Neural cell (in vitro differentiated cells): Measurements from ENCODE around the gene LBH. TPM values are rescaled to one million over a fixed set of nuclear protein-coding genes. Genes with fewer than 3 reads are reported as not detected.

Experiments
- H2AFZ ChIP-seq: fragments of 200-600, 300-800 bp; sonication (generic), shearing (Covaris generic); 2 replicates; pipeline ENCODE4 v1.6.0; 2014; ENCODE audit warnings: low read depth, mild to moderate bottlenecking, antibody characterized with exemption, low read length, moderate library complexity
- H3F3A ChIP-seq: fragments of 200-600 bp; shearing (Covaris generic); 2 replicates; pipeline ENCODE4 v1.6.1; 2016; ENCODE audit warnings: mild to moderate bottlenecking, moderate library complexity, mixed read lengths, antibody characterized with exemption, low read length; ENCODE audit not compliant: insufficient read depth, poor library complexity, severe bottlenecking
- H3K27ac ChIP-seq: fragments of 200-600, 300-800 bp; sonication (generic), shearing (Covaris generic); 2 replicates; pipeline ENCODE4 v1.5.1; 2014; ENCODE audit warnings: mild to moderate bottlenecking, low read length, moderate library complexity
- H3K27me3 ChIP-seq: fragments of 300-800, 200-600 bp; sonication (generic), shearing (Covaris generic); 2 replicates; pipeline ENCODE4 v1.6.0; 2014; ENCODE audit warnings: mild to moderate bottlenecking, low read depth, low read length, moderate library complexity; ENCODE audit not compliant: insufficient read depth
- H3K36me3 ChIP-seq: fragments of 300-800, 200-600 bp; sonication (generic), shearing (Covaris generic); 2 replicates; pipeline ENCODE4 v1.5.1; 2014; ENCODE audit warnings: mild to moderate bottlenecking, antibody characterized with exemption, low read length, moderate library complexity; ENCODE audit not compliant: insufficient read depth
- H3K4me2 ChIP-seq: fragments of 300-800, 200-600 bp; sonication (generic), shearing (Covaris generic); 2 replicates; pipeline ENCODE4 v1.6.0; 2014; ENCODE audit warnings: mild to moderate bottlenecking, low read length
- H3K4me3 ChIP-seq: fragments of 300-800, 200-600 bp; sonication (generic), shearing (Covaris generic); 2 replicates; pipeline ENCODE4 v1.5.1; 2014; ENCODE audit warnings: mild to moderate bottlenecking, low read length, moderate library complexity
- H3K79me2 ChIP-seq: fragments of 200-600 bp; shearing (Covaris generic); replicated peaks from 2 replicates; pipeline ENCODE4 v1.6.0; 2014; ENCODE audit warnings: mild to moderate bottlenecking, low read length, moderate library complexity; ENCODE audit not compliant: insufficient read depth
- H3K9ac ChIP-seq: fragments of 300-800, 200-600 bp; sonication (generic), shearing (Covaris generic); 2 replicates; pipeline ENCODE4 v1.6.1; 2016; ENCODE audit warnings: mild to moderate bottlenecking, low read length, mixed read lengths
- H3K9me2 ChIP-seq: fragments of 200-600 bp; shearing (Covaris generic); 2 replicates; pipeline ENCODE4 v1.6.1; 2016; ENCODE audit warnings: mild to moderate bottlenecking, low read length, mixed read lengths; ENCODE audit not compliant: insufficient read depth
- H3K9me3 ChIP-seq: fragments of 200-600, 300-800 bp; sonication (generic), shearing (Covaris generic); 2 replicates; pipeline ENCODE4 v1.6.1; 2016; ENCODE audit warnings: mild to moderate bottlenecking, mixed run types, low read length, moderate library complexity, mixed read lengths
- H4K20me1 ChIP-seq: fragments of 200-600 bp; shearing (Covaris generic); 2 replicates; pipeline ENCODE4 v1.6.1; 2016; ENCODE audit warnings: mild to moderate bottlenecking, mixed run types; ENCODE audit not compliant: insufficient read depth
- EP300 ChIP-seq: fragments of 450-650 bp; conservative IDR thresholded peaks from 2 replicates; pipeline ENCODE4 v1.6.1; 2014; ENCODE audit warnings: antibody characterized with exemption, mild to moderate bottlenecking, moderate library complexity; ENCODE audit not compliant: poor library complexity, severe bottlenecking
- EZH2 ChIP-seq: fragments of 200-600, 300-800 bp; shearing (Covaris generic), sonication (generic); IDR thresholded peaks from 2 replicates; pipeline ENCODE4 v1.6.1; 2014; ENCODE audit warnings: antibody characterized with exemption, low read length, borderline replicate concordance, mild to moderate bottlenecking; ENCODE audit not compliant: insufficient read depth, poor library complexity, severe bottlenecking
- MXI1 ChIP-seq: fragments of 450-650 bp; conservative IDR thresholded peaks from 2 replicates; pipeline ENCODE4 v1.6.1; 2014; ENCODE audit warnings: antibody characterized with exemption, mild to moderate bottlenecking; ENCODE audit not compliant: poor library complexity, severe bottlenecking
- POLR2AphosphoS5 ChIP-seq: IDR thresholded peaks from 2 replicates; pipeline ENCODE4 v1.6.1; 2012
- RAD21 ChIP-seq: fragments of 450-650 bp; conservative IDR thresholded peaks from 2 replicates; pipeline ENCODE4 v1.6.1; 2014; ENCODE audit warnings: antibody characterized with exemption, mild to moderate bottlenecking, moderate library complexity
- SMC3 ChIP-seq: fragments of 450-650 bp; conservative IDR thresholded peaks from 2 replicates; pipeline ENCODE4 v1.6.1; 2014; ENCODE audit warnings: antibody characterized with exemption, mild to moderate bottlenecking, moderate library complexity; ENCODE audit not compliant: poor library complexity
- TAF1 ChIP-seq: IDR thresholded peaks from 2 replicates; pipeline ENCODE4 v1.6.1; 2012; ENCODE audit warnings: low read depth
- polyA plus RNA-seq: library from polyadenylated mRNA; depleted of rRNA; stranded (reverse); fragments of >200 nt; gene quantifications from 2 replicates; pipeline ENCODE4 v1.2.3, GENCODE V29; 2014
- TF ChIP-seq, protein P1 (sequence below): IDR thresholded peaks from 2 replicates; pipeline ENCODE4 v1.6.1; 2012; ENCODE audit warnings: borderline replicate concordance
- TF ChIP-seq, protein P2 (sequence below): fragments of 450-650 bp; IDR thresholded peaks from 2 replicates; pipeline ENCODE4 v1.5.1; 2014; ENCODE audit warnings: antibody characterized with exemption, mild to moderate bottlenecking, moderate library complexity; ENCODE audit not compliant: poor library complexity, severe bottlenecking

Gene LBH
- polyA plus RNA-seq, 1 donor from 2014 or later: 345 TPM

DNA sequence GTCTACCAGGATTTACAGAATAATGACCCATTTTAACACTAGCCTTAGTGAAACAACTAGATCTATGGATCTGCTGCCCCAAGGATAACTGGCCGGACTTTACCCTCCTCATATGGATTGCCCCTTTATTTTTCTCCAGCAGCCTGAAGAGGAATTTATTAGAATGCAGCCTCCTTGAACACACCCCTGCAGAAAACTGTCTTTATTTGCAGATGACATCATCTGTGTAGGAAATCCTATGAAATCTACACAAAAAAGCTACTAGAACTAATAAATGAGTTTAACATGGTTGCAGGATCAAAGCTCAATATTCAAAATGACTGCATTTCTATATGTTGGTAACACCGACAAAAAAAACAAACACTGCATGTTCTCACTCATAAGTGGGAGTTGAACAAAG, 29.6 kb downstream of the LBH start:
- TF ChIP-seq TAF1 (no peak), SMC3 (no peak), EP300 (no peak), RAD21 (no peak), MXI1 (no peak), POLR2AphosphoS5 (no peak), EZH2 (no peak)
- TF ChIP-seq, protein P1, sequence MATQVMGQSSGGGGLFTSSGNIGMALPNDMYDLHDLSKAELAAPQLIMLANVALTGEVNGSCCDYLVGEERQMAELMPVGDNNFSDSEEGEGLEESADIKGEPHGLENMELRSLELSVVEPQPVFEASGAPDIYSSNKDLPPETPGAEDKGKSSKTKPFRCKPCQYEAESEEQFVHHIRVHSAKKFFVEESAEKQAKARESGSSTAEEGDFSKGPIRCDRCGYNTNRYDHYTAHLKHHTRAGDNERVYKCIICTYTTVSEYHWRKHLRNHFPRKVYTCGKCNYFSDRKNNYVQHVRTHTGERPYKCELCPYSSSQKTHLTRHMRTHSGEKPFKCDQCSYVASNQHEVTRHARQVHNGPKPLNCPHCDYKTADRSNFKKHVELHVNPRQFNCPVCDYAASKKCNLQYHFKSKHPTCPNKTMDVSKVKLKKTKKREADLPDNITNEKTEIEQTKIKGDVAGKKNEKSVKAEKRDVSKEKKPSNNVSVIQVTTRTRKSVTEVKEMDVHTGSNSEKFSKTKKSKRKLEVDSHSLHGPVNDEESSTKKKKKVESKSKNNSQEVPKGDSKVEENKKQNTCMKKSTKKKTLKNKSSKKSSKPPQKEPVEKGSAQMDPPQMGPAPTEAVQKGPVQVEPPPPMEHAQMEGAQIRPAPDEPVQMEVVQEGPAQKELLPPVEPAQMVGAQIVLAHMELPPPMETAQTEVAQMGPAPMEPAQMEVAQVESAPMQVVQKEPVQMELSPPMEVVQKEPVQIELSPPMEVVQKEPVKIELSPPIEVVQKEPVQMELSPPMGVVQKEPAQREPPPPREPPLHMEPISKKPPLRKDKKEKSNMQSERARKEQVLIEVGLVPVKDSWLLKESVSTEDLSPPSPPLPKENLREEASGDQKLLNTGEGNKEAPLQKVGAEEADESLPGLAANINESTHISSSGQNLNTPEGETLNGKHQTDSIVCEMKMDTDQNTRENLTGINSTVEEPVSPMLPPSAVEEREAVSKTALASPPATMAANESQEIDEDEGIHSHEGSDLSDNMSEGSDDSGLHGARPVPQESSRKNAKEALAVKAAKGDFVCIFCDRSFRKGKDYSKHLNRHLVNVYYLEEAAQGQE: no peak
- TF ChIP-seq, protein P2, sequence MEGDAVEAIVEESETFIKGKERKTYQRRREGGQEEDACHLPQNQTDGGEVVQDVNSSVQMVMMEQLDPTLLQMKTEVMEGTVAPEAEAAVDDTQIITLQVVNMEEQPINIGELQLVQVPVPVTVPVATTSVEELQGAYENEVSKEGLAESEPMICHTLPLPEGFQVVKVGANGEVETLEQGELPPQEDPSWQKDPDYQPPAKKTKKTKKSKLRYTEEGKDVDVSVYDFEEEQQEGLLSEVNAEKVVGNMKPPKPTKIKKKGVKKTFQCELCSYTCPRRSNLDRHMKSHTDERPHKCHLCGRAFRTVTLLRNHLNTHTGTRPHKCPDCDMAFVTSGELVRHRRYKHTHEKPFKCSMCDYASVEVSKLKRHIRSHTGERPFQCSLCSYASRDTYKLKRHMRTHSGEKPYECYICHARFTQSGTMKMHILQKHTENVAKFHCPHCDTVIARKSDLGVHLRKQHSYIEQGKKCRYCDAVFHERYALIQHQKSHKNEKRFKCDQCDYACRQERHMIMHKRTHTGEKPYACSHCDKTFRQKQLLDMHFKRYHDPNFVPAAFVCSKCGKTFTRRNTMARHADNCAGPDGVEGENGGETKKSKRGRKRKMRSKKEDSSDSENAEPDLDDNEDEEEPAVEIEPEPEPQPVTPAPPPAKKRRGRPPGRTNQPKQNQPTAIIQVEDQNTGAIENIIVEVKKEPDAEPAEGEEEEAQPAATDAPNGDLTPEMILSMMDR: no peak
- Histone ChIP-seq H3K4me2 (no peak overlapping the region), H3K4me3 (no peak overlapping the region), H3K36me3 (no peaks in the 10 kb centered on the region), H3K27ac (no peak overlapping the region), H3F3A (no peaks in the 10 kb centered on the region), H3K79me2 (no peaks in the 10 kb centered on the region), H4K20me1 (no peaks in the 10 kb centered on the region), H3K27me3 (no peaks in the 10 kb centered on the region), H3K9ac (no peak overlapping the region), H2AFZ (no peak overlapping the region), H3K9me3 (peaks cover 6% of the 10 kb centered on the region), H3K9me2 (no peaks in the 10 kb centered on the region)

DNA sequence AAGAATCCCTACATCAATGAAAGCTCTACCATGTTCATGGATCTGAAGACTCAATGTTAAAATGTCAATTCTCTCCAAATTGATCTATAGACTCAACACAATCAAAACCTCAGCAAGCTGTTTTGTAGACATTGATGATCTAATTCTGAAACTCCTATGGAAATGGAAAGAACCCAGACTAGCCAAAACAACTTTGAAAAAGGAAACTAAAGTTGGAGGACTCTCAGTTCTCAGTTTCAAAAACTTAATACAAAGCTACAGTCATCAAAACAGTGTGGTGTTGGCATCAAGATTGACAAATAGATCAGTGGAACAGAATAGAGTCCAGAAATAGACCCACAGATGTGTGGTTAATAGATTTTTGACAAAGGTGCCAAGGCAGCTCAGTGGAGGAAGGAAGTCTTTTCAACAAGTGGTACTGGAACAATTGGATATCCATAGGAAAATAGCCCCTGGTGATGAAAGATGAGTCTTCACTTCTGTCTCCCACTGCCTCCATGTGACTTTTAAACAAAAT, 30.4 kb downstream of the LBH start:
- H3K27me3 ChIP-seq: no peaks in the 10 kb centered on the region
- H3K27ac ChIP-seq: no peak overlapping the region
- no peaks in the 10 kb centered on the region for H3F3A ChIP-seq
- H2AFZ ChIP-seq: no peak overlapping the region
- H3K9me2 ChIP-seq: no peaks in the 10 kb centered on the region
- peaks cover 6% of the 10 kb centered on the region for H3K9me3 ChIP-seq
- TF ChIP-seq, protein P2: no peak
- TF ChIP-seq EZH2 (no peak), MXI1 (no peak), RAD21 (no peak), EP300 (no peak), POLR2AphosphoS5 (no peak), SMC3 (no peak), TAF1 (no peak)
- TF ChIP-seq, protein P1: no peak
- no peaks in the 10 kb centered on the region for H4K20me1 ChIP-seq
- no peaks in the 10 kb centered on the region for H3K79me2 ChIP-seq
- no peak overlapping the region for H3K4me3 ChIP-seq
- H3K9ac ChIP-seq: no peak overlapping the region
- no peaks in the 10 kb centered on the region for H3K36me3 ChIP-seq
- no peak overlapping the region for H3K4me2 ChIP-seq
